HT-29 (cell line): ENCODE results near the gene TUBA4A. TPM values are rescaled to one million over a fixed set of nuclear protein-coding genes. Genes with fewer than 3 reads are reported as not detected.

Experiments
- DNase-seq: peaks from one replicate; pipeline ENCODE4 v3.0.0-alpha.2; 2015; ENCODE audit warnings: low spot score
- total RNA-seq: library from RNA; depleted of rRNA; stranded (reverse); fragments of >200 nt; shearing (Covaris generic); gene quantifications from 2 replicates; pipeline ENCODE4 v1.2.3, GENCODE V29; 2014; rRNA removed

The TUBA4A gene
- total RNA-seq, result 93.8 and 97.4 TPM in 2 replicates

GRCh38 chr2:219253753-219254589 lies at the start of gene TUBA4A:
Gene TUBA4A, minus strand, starts transcription at chr2:219253918. Its CDS starts 60 bp downstream, at chr2:219253858.
- peak; percentile 91 for DNase-seq

GRCh38 chr2:219302412-219302968 lies 48.8 kb upstream of the TUBA4A start:
- DNase-seq, result no peak

GRCh38 chr2:219300022-219300421 lies 46.3 kb upstream of the TUBA4A start:
- DNase-seq, result no peak

GRCh38 chr2:219299372-219299760 lies 45.6 kb upstream of the TUBA4A start:
- no peak for DNase-seq

GRCh38 chr2:219298759-219299371 lies 45.1 kb upstream of the TUBA4A start:
- peak; percentile 81 for DNase-seq

- no peak for DNase-seq
These were observed 44.2 kb upstream of the TUBA4A start for GRCh38 chr2:219297766-219298456.

GRCh38 chr2:219296631-219297391 lies 43.1 kb upstream of the TUBA4A start:
- DNase-seq, result no peak

- no peak for DNase-seq
These were observed 42.4 kb upstream of the TUBA4A start for GRCh38 chr2:219296142-219296541.

- DNase-seq, result peak; percentile 88
These were observed 40.9 kb upstream of the TUBA4A start for GRCh38 chr2:219294356-219295351.

GRCh38 chr2:219293736-219294231 lies 40.1 kb upstream of the TUBA4A start:
- DNase-seq, result no peak

- DNase-seq, result no peak
These were observed 38.9 kb upstream of the TUBA4A start for GRCh38 chr2:219292616-219293015.

- DNase-seq, result no peak
These were observed 38.3 kb upstream of the TUBA4A start for GRCh38 chr2:219291910-219292490.

- no peak for DNase-seq
These were observed 37.7 kb upstream of the TUBA4A start for GRCh38 chr2:219291394-219291793.

- no peak for DNase-seq
These were observed 36.9 kb upstream of the TUBA4A start for GRCh38 chr2:219290381-219291171.

GRCh38 chr2:219289537-219290361 lies 36.0 kb upstream of the TUBA4A start:
- peak; percentile 26 for DNase-seq

- DNase-seq, result no peak
These were observed 35.4 kb upstream of the TUBA4A start for GRCh38 chr2:219289195-219289536.

- no peak for DNase-seq
These were observed 34.0 kb upstream of the TUBA4A start for GRCh38 chr2:219287580-219288265.
